Measurements from ENCODE around the gene NFRKB.

DNA sequence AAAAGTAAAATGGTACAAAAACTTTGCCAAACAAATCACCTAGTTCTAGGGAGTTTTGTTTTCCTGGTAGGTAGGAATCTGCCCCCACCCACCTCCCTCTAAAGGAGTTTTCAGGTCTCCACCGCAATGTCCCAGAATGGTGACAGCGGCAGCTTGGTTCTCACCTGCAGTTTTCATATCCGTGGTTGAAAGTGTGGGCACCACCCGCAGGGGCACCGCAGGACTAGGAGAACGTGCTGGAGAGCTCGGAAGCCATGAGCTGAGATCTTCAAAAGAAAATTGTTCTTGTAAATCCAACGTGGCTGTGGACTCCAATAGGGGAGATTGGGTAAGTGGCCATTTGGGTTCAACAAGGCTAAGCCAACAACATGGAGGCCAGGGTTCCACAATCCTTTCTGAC, 10.8 kb downstream of the NFRKB start:
- TF ChIP-seq EZH2 (IDR thresholded peaks at IDR 0.05; ENCODE audit: low read length, unreplicated experiment) (no peak), CTCF (conservative IDR thresholded peaks at IDR 0.05; ENCODE audit: low read depth, low read length) (no peak), EZH2phosphoT487 (IDR thresholded peaks at IDR 0.05; ENCODE audit: borderline replicate concordance, low read length) (no peak)

Measured in PC-3 (cell line).